NCI-H128 (cell line): ENCODE measurements around the gene NPAS2.

ENCODE experiments used
- DNase-seq: peaks from one replicate; lab custom pipeline; 2025; ENCODE audit not compliant: unreplicated experiment; lab: John Stamatoyannopoulos, UW

NPAS2 gene

GRCh38 chr2:100819370-100820272 lies at the start of gene NPAS2:
Gene NPAS2 (plus strand): TSS chr2:100820139. CDS start chr2:100904755, 84,616 bp downstream.
- no peak for DNase-seq

- DNase-seq: no peak
Observed at GRCh38 chr2:100771125-100771524, 48.8 kb upstream of the NPAS2 start.

GRCh38 chr2:100773538-100773937 lies 46.4 kb upstream of the NPAS2 start:
- DNase-seq: no peak

- no peak for DNase-seq
Observed at GRCh38 chr2:100776445-100776844, 43.5 kb upstream of the NPAS2 start.

GRCh38 chr2:100778637-100779450 lies 41.1 kb upstream of the NPAS2 start:
- no peak for DNase-seq

- DNase-seq: no peak
Observed at GRCh38 chr2:100779908-100780202, 40.1 kb upstream of the NPAS2 start.

GRCh38 chr2:100780203-100781008 lies 39.5 kb upstream of the NPAS2 start:
- DNase-seq: no peak

- DNase-seq: no peak
Observed at GRCh38 chr2:100781009-100781325, 39.0 kb upstream of the NPAS2 start.

- DNase-seq: no peak
Observed at GRCh38 chr2:100781523-100782379, 38.2 kb upstream of the NPAS2 start.

GRCh38 chr2:100782380-100782878 lies 37.5 kb upstream of the NPAS2 start:
- DNase-seq: no peak

GRCh38 chr2:100783987-100784386 lies 36.0 kb upstream of the NPAS2 start:
- DNase-seq: no peak

GRCh38 chr2:100784681-100785080 lies 35.3 kb upstream of the NPAS2 start:
- DNase-seq: no peak

- DNase-seq: no peak
Observed at GRCh38 chr2:100785626-100786296, 34.2 kb upstream of the NPAS2 start.

- no peak for DNase-seq
Observed at GRCh38 chr2:100786297-100786658, 33.7 kb upstream of the NPAS2 start.

GRCh38 chr2:100786985-100787384 lies 33.0 kb upstream of the NPAS2 start:
- no peak for DNase-seq

GRCh38 chr2:100789361-100789760 lies 30.6 kb upstream of the NPAS2 start:
- DNase-seq: no peak

- no peak for DNase-seq
Observed at GRCh38 chr2:100791294-100791935, 28.5 kb upstream of the NPAS2 start.

GRCh38 chr2:100791936-100792308 lies 28.0 kb upstream of the NPAS2 start:
- no peak for DNase-seq

GRCh38 chr2:100793220-100793619 lies 26.7 kb upstream of the NPAS2 start:
- DNase-seq: no peak
